ENCODE data around the gene NHLRC2. TPM values are rescaled to one million over a fixed set of nuclear protein-coding genes. Genes with fewer than 3 reads are reported as not detected.
A peak's percentile ranks its signal among the peaks of the same experiment; 100 is the strongest.

The NHLRC2 gene
- total and polyA plus RNA-seq, 8 donors = 2.8 to 112 (median 16.4) TPM

DNA sequence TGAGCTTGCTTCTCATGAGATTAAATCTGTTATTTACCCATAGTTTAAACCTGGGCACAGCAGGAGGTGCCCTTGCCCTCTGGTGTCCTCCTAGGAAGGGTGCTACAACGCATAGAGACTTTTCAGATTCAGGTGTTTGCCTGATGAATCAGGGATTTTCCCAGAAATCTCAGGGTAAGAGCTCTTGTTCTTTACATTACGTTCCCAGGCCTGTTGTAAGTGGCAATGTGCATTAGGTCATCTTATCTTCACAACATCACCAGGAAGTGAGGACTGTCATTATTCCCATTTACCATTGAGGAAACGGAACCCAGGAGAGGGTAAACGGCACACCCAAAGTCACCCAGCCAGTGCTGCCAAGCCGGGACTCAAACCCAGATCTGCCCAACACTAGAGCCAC lies 73.0 kb downstream of the NHLRC2 start:
- no peak overlapping the region for H3K4me3 ChIP-seq
- TF ChIP-seq POLR2A (IDR thresholded peaks at IDR 0.05) (no peak), POLR2AphosphoS5 (IDR thresholded peaks at IDR 0.05) (peak in 1 of 3 donors; percentile 27), EP300 (IDR thresholded peaks at IDR 0.05) (no peak)
- TF ChIP-seq, protein P1, sequence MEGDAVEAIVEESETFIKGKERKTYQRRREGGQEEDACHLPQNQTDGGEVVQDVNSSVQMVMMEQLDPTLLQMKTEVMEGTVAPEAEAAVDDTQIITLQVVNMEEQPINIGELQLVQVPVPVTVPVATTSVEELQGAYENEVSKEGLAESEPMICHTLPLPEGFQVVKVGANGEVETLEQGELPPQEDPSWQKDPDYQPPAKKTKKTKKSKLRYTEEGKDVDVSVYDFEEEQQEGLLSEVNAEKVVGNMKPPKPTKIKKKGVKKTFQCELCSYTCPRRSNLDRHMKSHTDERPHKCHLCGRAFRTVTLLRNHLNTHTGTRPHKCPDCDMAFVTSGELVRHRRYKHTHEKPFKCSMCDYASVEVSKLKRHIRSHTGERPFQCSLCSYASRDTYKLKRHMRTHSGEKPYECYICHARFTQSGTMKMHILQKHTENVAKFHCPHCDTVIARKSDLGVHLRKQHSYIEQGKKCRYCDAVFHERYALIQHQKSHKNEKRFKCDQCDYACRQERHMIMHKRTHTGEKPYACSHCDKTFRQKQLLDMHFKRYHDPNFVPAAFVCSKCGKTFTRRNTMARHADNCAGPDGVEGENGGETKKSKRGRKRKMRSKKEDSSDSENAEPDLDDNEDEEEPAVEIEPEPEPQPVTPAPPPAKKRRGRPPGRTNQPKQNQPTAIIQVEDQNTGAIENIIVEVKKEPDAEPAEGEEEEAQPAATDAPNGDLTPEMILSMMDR (IDR thresholded peaks at IDR 0.05) = peak in 1 of 7 experiments; percentile 36
- intact Hi-C loops (cut with DNase I; ENCODE audit: low total_unique reads) = no loop called here
- 34 to 60% (median 47%) methylated on average over 5 of the region's 5 CpGs for WGBS, 5 donors
- H3K4me1 ChIP-seq = peaks cover 0 to 6% (median under 1%) of the 10 kb centered on the region in 4 donors
- H3K27ac ChIP-seq = no peak overlapping the region
- peak in 1 of 2 donors; percentile 19 for DNase-seq
- no peaks in the 10 kb centered on the region for H3K27me3 ChIP-seq
- H3K9me3 ChIP-seq = peaks cover 0 to 9% (median 3%) of the 10 kb centered on the region in 4 donors
- no peaks in the 10 kb centered on the region for H3K36me3 ChIP-seq

DNA sequence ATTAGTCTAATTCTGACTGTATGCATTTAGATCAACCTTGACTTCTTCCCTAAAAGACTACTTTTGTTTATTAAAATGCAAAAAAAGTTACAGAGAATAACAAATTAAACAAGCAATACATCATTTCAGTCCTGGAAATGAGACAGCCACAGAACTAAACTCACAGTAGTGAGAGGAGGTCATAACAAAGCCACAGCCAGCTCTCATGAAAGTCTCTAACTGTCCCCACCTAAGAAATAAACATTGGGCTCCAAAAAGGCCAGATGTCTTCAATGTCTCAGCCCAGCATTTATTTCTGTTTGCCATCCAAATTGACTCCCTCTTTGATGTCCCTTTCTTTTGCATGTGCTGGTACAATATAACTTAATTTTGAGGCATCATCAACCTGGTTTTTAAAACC lies 74.4 kb downstream of the NHLRC2 start:
- DNase-seq = no peak
- no peaks in the 10 kb centered on the region for H3K4me1 ChIP-seq
- H3K27me3 ChIP-seq = no peaks in the 10 kb centered on the region
- H3K4me3 ChIP-seq = no peak overlapping the region
- TF ChIP-seq EP300 (IDR thresholded peaks at IDR 0.05) = no peak
- intact Hi-C loops (cut with DNase I; ENCODE audit: low total_unique reads) = no loop called here
- peaks cover 0 to 9% (median 3%) of the 10 kb centered on the region in 4 donors for H3K9me3 ChIP-seq
- no peak overlapping the region for H3K27ac ChIP-seq
- H3K36me3 ChIP-seq = no peaks in the 10 kb centered on the region

DNA sequence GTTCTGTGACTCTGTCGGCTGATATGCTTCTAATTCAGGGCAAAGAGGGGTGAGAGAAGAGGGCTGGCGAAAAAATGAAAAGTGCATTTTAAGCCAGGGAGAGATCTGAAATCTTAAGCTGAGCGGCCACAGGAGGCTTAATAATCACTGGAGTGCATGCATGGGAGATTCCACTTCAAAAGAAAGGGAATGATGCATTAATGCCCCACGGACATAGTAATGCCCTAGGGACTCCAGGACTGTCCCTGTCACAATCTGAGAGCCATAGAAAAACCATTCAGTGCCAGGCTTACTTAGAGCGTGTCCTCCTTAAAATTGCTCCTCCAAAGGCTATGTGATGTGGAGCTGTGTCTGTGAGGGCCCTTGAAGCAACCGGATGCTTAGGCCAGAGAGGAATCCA lies 75.1 kb downstream of the NHLRC2 start:
- Histone ChIP-seq H3K36me3 (no peaks in the 10 kb centered on the region), H3K27ac (no peak overlapping the region), H3K4me1 (no peaks in the 10 kb centered on the region), H3K27me3 (no peaks in the 10 kb centered on the region), H3K9me3 (peaks cover 0 to 8% (median 2%) of the 10 kb centered on the region in 4 donors), H3K4me3 (no peak overlapping the region)
- no peak for DNase-seq
- no peak for TF ChIP-seq POLR2AphosphoS5 (IDR thresholded peaks at IDR 0.05)
- no peak for TF ChIP-seq POLR2A (IDR thresholded peaks at IDR 0.05)
- no peak for TF ChIP-seq EP300 (IDR thresholded peaks at IDR 0.05)
- TF ChIP-seq, protein P1 (IDR thresholded peaks at IDR 0.05) = no peak
- intact Hi-C loops (cut with DNase I; ENCODE audit: low total_unique reads) = no loop called here
- WGBS, 5 donors = 84 to 90% (median 88%) methylated on average over 6 of the region's 6 CpGs

DNA sequence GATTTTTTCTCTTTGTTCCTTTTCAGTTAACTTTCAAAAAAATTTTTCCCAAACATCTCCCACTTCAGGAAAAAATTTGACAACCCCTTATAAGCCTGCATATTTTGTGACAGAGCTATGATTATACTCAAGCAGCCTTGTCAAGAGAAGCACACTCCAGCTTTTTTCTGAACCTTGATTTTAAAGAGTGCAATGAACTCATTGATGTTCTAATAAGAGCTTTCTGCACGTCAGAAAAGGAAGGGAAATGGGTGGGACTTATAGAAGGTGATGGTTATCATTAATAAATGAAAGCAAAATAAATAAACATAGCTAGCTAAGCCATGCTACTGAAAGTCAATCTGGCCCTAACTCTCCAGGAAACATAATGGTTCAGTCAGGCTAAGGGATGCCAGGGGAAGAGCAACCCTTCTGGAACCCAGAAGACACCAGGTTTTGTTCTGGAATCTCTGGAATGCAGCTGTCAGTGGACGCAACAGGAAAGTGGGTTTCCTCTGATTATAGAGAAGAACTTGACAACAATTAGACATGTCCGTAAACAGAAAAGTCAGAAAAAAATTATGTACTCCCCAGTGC lies 76.1 kb downstream of the NHLRC2 start:
- Histone ChIP-seq H3K4me1 (no peaks in the 10 kb centered on the region), H3K27ac (no peak overlapping the region), H3K27me3 (no peaks in the 10 kb centered on the region), H3K4me3 (no peak overlapping the region), H3K36me3 (no peaks in the 10 kb centered on the region), H3K9me3 (no peaks in the 10 kb centered on the region)
- intact Hi-C loops (cut with DNase I; ENCODE audit: low total_unique reads) = no loop called here
- 61 to 68% (median 64%) methylated on average over 3 of the region's 3 CpGs for WGBS, 5 donors
- no peak for DNase-seq
- no peak for TF ChIP-seq POLR2A (IDR thresholded peaks at IDR 0.05)
- TF ChIP-seq, protein P1 (IDR thresholded peaks at IDR 0.05) = no peak

DNA sequence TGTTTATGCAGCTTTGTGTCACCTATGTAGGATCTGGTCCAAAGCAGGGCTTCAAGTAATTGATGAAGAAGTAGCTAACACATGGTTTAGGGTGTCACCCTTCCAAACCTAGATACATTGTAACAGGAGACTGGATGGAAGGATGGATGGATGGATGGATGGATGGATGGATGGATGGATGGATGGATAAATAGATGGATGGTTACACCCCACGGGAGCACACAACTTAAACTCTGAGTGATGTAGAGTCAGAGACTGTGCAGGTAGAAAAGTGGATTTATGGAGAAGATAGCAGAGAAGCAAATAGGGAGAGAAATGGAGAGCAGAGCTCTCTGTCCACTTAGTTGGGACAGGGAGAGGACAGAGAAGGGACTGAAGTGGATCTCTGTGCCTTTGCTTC lies 78.4 kb downstream of the NHLRC2 start:
- TF ChIP-seq EP300 (IDR thresholded peaks at IDR 0.05) (no peak), POLR2AphosphoS5 (IDR thresholded peaks at IDR 0.05) (no peak), POLR2A (IDR thresholded peaks at IDR 0.05) (no peak)
- TF ChIP-seq, protein P1 (IDR thresholded peaks at IDR 0.05) = no peak
- Histone ChIP-seq H3K27ac (no peak overlapping the region), H3K4me3 (no peak overlapping the region), H3K27me3 (no peaks in the 10 kb centered on the region), H3K36me3 (no peaks in the 10 kb centered on the region), H3K4me1 (peaks cover 0 to under 1% (median under 1%) of the 10 kb centered on the region in 4 donors), H3K9me3 (no peaks in the 10 kb centered on the region)
- intact Hi-C loops (cut with DNase I; ENCODE audit: low total_unique reads) = no loop called here
- no peak for DNase-seq
- 85 to 100% (median 88%) methylated on average over 1 of the region's 1 CpG for WGBS, 5 donors

Data from stomach (tissue), 9 donors.